Lower leg skin (tissue), 4 donors: ENCODE measurements around the gene CHL1. TPM values are rescaled to one million over a fixed set of nuclear protein-coding genes. Genes with fewer than 3 reads are reported as not detected.

Experiments
- DNase-seq, 2 donors: peaks; one replicate each; pipeline ENCODE4 v3.0.0-alpha.2; 2019; ENCODE audit warnings: low spot score in 2 of 2
- H3K4me3 ChIP-seq: fragments of 200-600 bp; sonication (generic); 2 replicates; pipeline ENCODE4 v1.5.1; 2017; ENCODE audit warnings: mild to moderate bottlenecking, low read depth; ENCODE audit not compliant: poor library complexity, severe bottlenecking
- POLR2A ChIP-seq, 2 donors: fragments of 450-650 bp; IDR thresholded peaks; one replicate each; pipeline ENCODE4 v1.6.1; 2016 to 2017; ENCODE audit warnings: antibody characterized with exemption in 2 of 2, mild to moderate bottlenecking in 1 of 2, moderate library complexity in 1 of 2
- WGBS, 2 donors: methylation state at CpG; one replicate each; pipeline ENCODE4 v1.1.5; 2018; 5-methylcytosine and 5-hydroxymethylcytosine counted together
- intact Hi-C: fragments of 100-400 bp; cut with DNase I; formaldehyde crosslinking; loops from one replicate; pipeline ENCODE4 v1.15.0; 2023; ENCODE audit warnings: low total_unique reads
- total RNA-seq, 4 donors: library from RNA; depleted of rRNA; stranded (reverse); fragments of >200 nt; gene quantifications; one replicate each; pipeline ENCODE4 v1.1.0, GENCODE V29; 2016
- TF ChIP-seq, protein P1 (sequence below), 3 donors: fragments of 450-650 bp; IDR thresholded peaks; one replicate each; pipeline ENCODE4 v1.5.1; 2016; ENCODE audit warnings: antibody characterized with exemption in 3 of 3, mild to moderate bottlenecking in 3 of 3, moderate library complexity in 2 of 3

The CHL1 gene
- total RNA-seq, 4 donors from 2014 or later, result 32.7 to 53.1 (median 42.9) TPM

GRCh38 chr3:436053-436452 is 239.5 kb downstream of the CHL1 start:
- H3K4me3 ChIP-seq, result no peak overlapping the region
- no peak for DNase-seq
- WGBS, 2 donors, result 32 to 38% methylated on average over 2 of the region's 2 CpGs
- TF ChIP-seq POLR2A (IDR thresholded peaks at IDR 0.05), result no peak
- TF ChIP-seq, protein P1, sequence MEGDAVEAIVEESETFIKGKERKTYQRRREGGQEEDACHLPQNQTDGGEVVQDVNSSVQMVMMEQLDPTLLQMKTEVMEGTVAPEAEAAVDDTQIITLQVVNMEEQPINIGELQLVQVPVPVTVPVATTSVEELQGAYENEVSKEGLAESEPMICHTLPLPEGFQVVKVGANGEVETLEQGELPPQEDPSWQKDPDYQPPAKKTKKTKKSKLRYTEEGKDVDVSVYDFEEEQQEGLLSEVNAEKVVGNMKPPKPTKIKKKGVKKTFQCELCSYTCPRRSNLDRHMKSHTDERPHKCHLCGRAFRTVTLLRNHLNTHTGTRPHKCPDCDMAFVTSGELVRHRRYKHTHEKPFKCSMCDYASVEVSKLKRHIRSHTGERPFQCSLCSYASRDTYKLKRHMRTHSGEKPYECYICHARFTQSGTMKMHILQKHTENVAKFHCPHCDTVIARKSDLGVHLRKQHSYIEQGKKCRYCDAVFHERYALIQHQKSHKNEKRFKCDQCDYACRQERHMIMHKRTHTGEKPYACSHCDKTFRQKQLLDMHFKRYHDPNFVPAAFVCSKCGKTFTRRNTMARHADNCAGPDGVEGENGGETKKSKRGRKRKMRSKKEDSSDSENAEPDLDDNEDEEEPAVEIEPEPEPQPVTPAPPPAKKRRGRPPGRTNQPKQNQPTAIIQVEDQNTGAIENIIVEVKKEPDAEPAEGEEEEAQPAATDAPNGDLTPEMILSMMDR (IDR thresholded peaks at IDR 0.05), result no peak
- intact Hi-C loops, result no loop called here

- no peak overlapping the region for H3K4me3 ChIP-seq
- intact Hi-C loops, result no loop called here
- WGBS, 2 donors, result 66 to 72% methylated on average over 5 of the region's 5 CpGs
- no peak for DNase-seq
- no peak for TF ChIP-seq POLR2A (IDR thresholded peaks at IDR 0.05)
- TF ChIP-seq, protein P1 (IDR thresholded peaks at IDR 0.05), result no peak
These were observed 244.3 kb downstream of the CHL1 start for GRCh38 chr3:440826-441225.

- intact Hi-C loops, result no loop called here
- DNase-seq, result no peak
- 92 to 93% methylated on average over 2 of the region's 2 CpGs for WGBS, 2 donors
- TF ChIP-seq POLR2A (IDR thresholded peaks at IDR 0.05), result no peak
- TF ChIP-seq, protein P1 (IDR thresholded peaks at IDR 0.05), result no peak
- H3K4me3 ChIP-seq, result no peak overlapping the region
These were observed 249.4 kb downstream of the CHL1 start for GRCh38 chr3:445960-446359.

- intact Hi-C loops, result no loop called here
- 88 to 90% methylated on average over 5 of the region's 5 CpGs for WGBS, 2 donors
- H3K4me3 ChIP-seq, result no peak overlapping the region
- DNase-seq, result no peak
- no peak for TF ChIP-seq POLR2A (IDR thresholded peaks at IDR 0.05)
- TF ChIP-seq, protein P1 (IDR thresholded peaks at IDR 0.05), result no peak
These were observed 251.1 kb downstream of the CHL1 start for GRCh38 chr3:447671-448070.

DNA sequence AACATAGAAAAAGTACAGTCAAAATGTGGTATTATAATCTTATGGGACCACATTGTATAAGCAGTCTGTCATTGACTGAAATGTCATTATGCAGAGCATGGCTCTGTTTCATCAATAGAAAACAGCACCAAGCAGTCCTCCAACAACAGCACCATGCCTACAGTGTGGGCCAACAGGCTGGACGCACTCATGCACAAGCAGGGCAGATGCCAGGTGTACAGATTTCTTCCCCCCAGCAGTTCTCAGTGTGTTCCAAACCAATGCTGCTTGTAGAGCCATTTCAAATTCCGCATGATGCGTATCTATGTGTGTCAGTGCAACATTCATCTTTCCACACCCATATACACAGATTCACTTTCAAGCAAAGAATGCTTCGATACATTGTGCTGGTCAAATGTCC is 253.1 kb downstream of the CHL1 start:
- WGBS, 2 donors, result 94 to 95% methylated on average over 4 of the region's 4 CpGs

GRCh38 chr3:452221-452620 is 255.7 kb downstream of the CHL1 start:
- no peak for DNase-seq
- 67 to 73% methylated on average over 2 of the region's 2 CpGs for WGBS, 2 donors
- intact Hi-C loops, result no loop called here
- no peak overlapping the region for H3K4me3 ChIP-seq
- TF ChIP-seq, protein P1 (IDR thresholded peaks at IDR 0.05), result no peak
- no peak for TF ChIP-seq POLR2A (IDR thresholded peaks at IDR 0.05)

More for the DNA sequence above, 253.1 kb downstream of the CHL1 start:
- TF ChIP-seq POLR2A (IDR thresholded peaks at IDR 0.05), result no peak
- TF ChIP-seq, protein P1 (IDR thresholded peaks at IDR 0.05), result no peak
- no peak overlapping the region for H3K4me3 ChIP-seq
- DNase-seq, result no peak
- intact Hi-C loops, result no loop called here
